ENCODE results near the gene TTN.

DNA sequence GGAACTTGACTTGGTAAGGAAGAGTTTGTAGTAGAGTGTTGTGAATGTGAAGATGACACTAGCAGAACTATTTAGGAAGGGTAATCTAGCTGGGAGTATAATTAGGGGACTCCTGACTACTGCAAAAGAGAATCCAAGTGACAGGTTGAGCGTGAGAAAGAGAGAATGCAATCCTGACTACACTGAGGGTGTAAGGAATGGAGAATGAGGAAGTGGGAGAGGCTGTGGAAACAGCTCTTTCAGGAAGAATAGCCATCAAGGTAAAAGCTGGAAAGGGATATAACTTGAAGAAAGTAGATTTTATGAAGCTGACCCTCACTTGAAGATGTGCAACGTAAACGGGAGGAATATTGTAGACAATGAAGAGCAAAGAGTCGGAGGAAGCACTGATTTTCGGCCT lies 41.1 kb upstream of the TTN start:
- TF ChIP-seq, protein P1, sequence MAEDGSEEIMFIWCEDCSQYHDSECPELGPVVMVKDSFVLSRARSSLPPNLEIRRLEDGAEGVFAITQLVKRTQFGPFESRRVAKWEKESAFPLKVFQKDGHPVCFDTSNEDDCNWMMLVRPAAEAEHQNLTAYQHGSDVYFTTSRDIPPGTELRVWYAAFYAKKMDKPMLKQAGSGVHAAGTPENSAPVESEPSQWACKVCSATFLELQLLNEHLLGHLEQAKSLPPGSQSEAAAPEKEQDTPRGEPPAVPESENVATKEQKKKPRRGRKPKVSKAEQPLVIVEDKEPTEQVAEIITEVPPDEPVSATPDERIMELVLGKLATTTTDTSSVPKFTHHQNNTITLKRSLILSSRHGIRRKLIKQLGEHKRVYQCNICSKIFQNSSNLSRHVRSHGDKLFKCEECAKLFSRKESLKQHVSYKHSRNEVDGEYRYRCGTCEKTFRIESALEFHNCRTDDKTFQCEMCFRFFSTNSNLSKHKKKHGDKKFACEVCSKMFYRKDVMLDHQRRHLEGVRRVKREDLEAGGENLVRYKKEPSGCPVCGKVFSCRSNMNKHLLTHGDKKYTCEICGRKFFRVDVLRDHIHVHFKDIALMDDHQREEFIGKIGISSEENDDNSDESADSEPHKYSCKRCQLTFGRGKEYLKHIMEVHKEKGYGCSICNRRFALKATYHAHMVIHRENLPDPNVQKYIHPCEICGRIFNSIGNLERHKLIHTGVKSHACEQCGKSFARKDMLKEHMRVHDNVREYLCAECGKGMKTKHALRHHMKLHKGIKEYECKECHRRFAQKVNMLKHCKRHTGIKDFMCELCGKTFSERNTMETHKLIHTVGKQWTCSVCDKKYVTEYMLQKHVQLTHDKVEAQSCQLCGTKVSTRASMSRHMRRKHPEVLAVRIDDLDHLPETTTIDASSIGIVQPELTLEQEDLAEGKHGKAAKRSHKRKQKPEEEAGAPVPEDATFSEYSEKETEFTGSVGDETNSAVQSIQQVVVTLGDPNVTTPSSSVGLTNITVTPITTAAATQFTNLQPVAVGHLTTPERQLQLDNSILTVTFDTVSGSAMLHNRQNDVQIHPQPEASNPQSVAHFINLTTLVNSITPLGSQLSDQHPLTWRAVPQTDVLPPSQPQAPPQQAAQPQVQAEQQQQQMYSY (CRISPR knock-in tag; IDR thresholded peaks at IDR 0.05), result no peak
- TF ChIP-seq MTA2 (IDR thresholded peaks at IDR 0.05; ENCODE audit: low read depth) (no peak), TCF7 (IDR thresholded peaks at IDR 0.05; ENCODE audit: borderline replicate concordance) (no peak), SIN3A (IDR thresholded peaks at IDR 0.05; ENCODE audit: low read depth, low read length) (no peak), ETV6 (conservative IDR thresholded peaks at IDR 0.05 in 1 of 2, IDR thresholded peaks at IDR 0.05 in 1 of 2; ENCODE audit: borderline replicate concordance in 1 of 2, low read depth in 1 of 2) (no peak), TAF1 (IDR thresholded peaks at IDR 0.05; ENCODE audit: borderline replicate concordance, low read depth, low read length) (no peak), GABPA (IDR thresholded peaks at IDR 0.05; ENCODE audit: low read depth) (no peak), JUNB (IDR thresholded peaks at IDR 0.05) (no peak), BHLHE40 (IDR thresholded peaks at IDR 0.05; ENCODE audit: borderline replicate concordance in 1 of 2, low read depth in 2 of 2, low read length in 1 of 2) (no peak), RFX5 (IDR thresholded peaks at IDR 0.05; ENCODE audit: low read depth, low read length) (no peak), CEBPB (IDR thresholded peaks at IDR 0.05; ENCODE audit: borderline replicate concordance in 1 of 2, low read depth in 2 of 2, low read length in 2 of 2) (no peak)
- TF ChIP-seq, protein P2, sequence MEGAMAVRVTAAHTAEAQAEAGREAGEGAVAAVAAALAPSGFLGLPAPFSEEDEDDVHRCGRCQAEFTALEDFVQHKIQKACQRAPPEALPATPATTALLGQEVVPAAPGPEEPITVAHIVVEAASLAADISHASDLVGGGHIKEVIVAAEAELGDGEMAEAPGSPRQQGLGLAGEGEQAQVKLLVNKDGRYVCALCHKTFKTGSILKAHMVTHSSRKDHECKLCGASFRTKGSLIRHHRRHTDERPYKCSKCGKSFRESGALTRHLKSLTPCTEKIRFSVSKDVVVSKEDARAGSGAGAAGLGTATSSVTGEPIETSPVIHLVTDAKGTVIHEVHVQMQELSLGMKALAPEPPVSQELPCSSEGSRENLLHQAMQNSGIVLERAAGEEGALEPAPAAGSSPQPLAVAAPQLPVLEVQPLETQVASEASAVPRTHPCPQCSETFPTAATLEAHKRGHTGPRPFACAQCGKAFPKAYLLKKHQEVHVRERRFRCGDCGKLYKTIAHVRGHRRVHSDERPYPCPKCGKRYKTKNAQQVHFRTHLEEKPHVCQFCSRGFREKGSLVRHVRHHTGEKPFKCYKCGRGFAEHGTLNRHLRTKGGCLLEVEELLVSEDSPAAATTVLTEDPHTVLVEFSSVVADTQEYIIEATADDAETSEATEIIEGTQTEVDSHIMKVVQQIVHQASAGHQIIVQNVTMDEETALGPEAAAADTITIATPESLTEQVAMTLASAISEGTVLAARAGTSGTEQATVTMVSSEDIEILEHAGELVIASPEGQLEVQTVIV (IDR thresholded peaks at IDR 0.05; ENCODE audit: borderline replicate concordance, partially characterized antibody), result no peak
- TF ChIP-seq, protein P3, sequence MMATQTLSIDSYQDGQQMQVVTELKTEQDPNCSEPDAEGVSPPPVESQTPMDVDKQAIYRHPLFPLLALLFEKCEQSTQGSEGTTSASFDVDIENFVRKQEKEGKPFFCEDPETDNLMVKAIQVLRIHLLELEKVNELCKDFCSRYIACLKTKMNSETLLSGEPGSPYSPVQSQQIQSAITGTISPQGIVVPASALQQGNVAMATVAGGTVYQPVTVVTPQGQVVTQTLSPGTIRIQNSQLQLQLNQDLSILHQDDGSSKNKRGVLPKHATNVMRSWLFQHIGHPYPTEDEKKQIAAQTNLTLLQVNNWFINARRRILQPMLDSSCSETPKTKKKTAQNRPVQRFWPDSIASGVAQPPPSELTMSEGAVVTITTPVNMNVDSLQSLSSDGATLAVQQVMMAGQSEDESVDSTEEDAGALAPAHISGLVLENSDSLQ (IDR thresholded peaks at IDR 0.05), result no peak
- TF ChIP-seq, protein P4, sequence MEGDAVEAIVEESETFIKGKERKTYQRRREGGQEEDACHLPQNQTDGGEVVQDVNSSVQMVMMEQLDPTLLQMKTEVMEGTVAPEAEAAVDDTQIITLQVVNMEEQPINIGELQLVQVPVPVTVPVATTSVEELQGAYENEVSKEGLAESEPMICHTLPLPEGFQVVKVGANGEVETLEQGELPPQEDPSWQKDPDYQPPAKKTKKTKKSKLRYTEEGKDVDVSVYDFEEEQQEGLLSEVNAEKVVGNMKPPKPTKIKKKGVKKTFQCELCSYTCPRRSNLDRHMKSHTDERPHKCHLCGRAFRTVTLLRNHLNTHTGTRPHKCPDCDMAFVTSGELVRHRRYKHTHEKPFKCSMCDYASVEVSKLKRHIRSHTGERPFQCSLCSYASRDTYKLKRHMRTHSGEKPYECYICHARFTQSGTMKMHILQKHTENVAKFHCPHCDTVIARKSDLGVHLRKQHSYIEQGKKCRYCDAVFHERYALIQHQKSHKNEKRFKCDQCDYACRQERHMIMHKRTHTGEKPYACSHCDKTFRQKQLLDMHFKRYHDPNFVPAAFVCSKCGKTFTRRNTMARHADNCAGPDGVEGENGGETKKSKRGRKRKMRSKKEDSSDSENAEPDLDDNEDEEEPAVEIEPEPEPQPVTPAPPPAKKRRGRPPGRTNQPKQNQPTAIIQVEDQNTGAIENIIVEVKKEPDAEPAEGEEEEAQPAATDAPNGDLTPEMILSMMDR (IDR thresholded peaks at IDR 0.05 in 2 of 3, conservative IDR thresholded peaks at IDR 0.05 in 1 of 3; ENCODE audit: control insufficient read depth in 2 of 3, extremely low read depth in 1 of 3, insufficient read depth in 1 of 3, low read depth in 3 of 3, low read length in 3 of 3), result no peak

Measured in GM12878 (cell line).